IMR-90 (cell line): ENCODE results near the gene ZNF785. TPM values are rescaled to one million over a fixed set of nuclear protein-coding genes. Genes with fewer than 3 reads are reported as not detected.
A peak's percentile ranks its signal among the peaks of the same experiment; 100 is the strongest.

Experiments
- ATAC-seq: fragments of 200-7000 bp; cut with Tn5 transposase; 2 replicates; pipeline ENCODE4 v1.9.1; 2020; ENCODE audit warnings: low read depth, mild to moderate bottlenecking, moderate library complexity
- BruUV-seq: library from RNA; stranded (reverse); fragments of 400-500 nt; replicated peaks from 2 replicates; lab custom pipeline; 2021; lab: Mats Ljungman, UMichigan
- CTCF ChIA-PET: fragments of 300-600 bp; formaldehyde crosslinking; extraction: SDS; loops from one replicate; lab custom pipeline; 2021; ENCODE audit warnings: antibody characterized with exemption; lab: Yijun Ruan, JAX
- POLR2A ChIA-PET: fragments of 300-600 bp; sonication (Branson Sonifier 250); formaldehyde crosslinking; loops from one replicate; lab custom pipeline; 2022; ENCODE audit warnings: antibody characterized with exemption; ENCODE audit not compliant: unreplicated experiment; lab: Charles Lee
- DNase-seq: peaks from one replicate; pipeline ENCODE4 v3.0.0; 2013
- H2AFZ ChIP-seq: replicated peaks from 2 replicates; pipeline ENCODE3; 2013; ENCODE audit warnings: low read length, mild to moderate bottlenecking; ENCODE audit not compliant: poor library complexity
- H2AK5ac ChIP-seq: 2 replicates; pipeline ENCODE4 v1.6.1; 2013; ENCODE audit warnings: low read depth, low read length, inconsistent platforms
- H2AK9ac ChIP-seq: replicated peaks from 2 replicates; pipeline ENCODE3; 2013; ENCODE audit warnings: mild to moderate bottlenecking, low read depth, low read length, moderate library complexity; ENCODE audit not compliant: poor library complexity
- H2BK120ac ChIP-seq: 2 replicates; pipeline ENCODE4 v1.6.1; 2013; ENCODE audit warnings: low read depth, low read length, inconsistent platforms
- H2BK15ac ChIP-seq: 3 replicates; pipeline ENCODE4 v1.6.1; 2013; ENCODE audit warnings: low read depth, low read length, inconsistent platforms
- H2BK20ac ChIP-seq: 2 replicates; pipeline ENCODE4 v1.6.1; 2013; ENCODE audit warnings: low read depth, mild to moderate bottlenecking, inconsistent platforms, low read length, moderate library complexity
- H2BK5ac ChIP-seq: 2 replicates; pipeline ENCODE4 v1.6.1; 2013; ENCODE audit warnings: mild to moderate bottlenecking, low read depth, low read length, inconsistent platforms; ENCODE audit not compliant: poor library complexity, severe bottlenecking
- H3K14ac ChIP-seq: replicated peaks from 2 replicates; pipeline ENCODE4 v1.6.1; 2013; ENCODE audit warnings: low read depth, low read length, inconsistent platforms
- H3K18ac ChIP-seq: 2 replicates; pipeline ENCODE4 v1.6.1; 2013; ENCODE audit warnings: low read depth, low read length, control low read depth
- H3K23ac ChIP-seq: 2 replicates; pipeline ENCODE4 v1.6.1; 2013; ENCODE audit warnings: low read depth, low read length, inconsistent platforms
- H3K27ac ChIP-seq: 2 replicates; pipeline ENCODE4 v1.5.1; 2013; ENCODE audit warnings: mild to moderate bottlenecking, control low read depth, low read length; ENCODE audit not compliant: insufficient read depth
- H3K27me3 ChIP-seq: 2 replicates; pipeline ENCODE4 v1.6.1; 2013; ENCODE audit warnings: low read length; ENCODE audit not compliant: control insufficient read depth, insufficient read depth
- H3K36me3 ChIP-seq: 2 replicates; pipeline ENCODE4 v1.6.1; 2013; ENCODE audit warnings: low read length, mixed read lengths; ENCODE audit not compliant: control insufficient read depth, insufficient read depth
- H3K4ac ChIP-seq: 2 replicates; pipeline ENCODE4 v1.6.1; 2013; ENCODE audit warnings: low read depth, low read length, inconsistent platforms
- H3K4me1 ChIP-seq: 2 replicates; pipeline ENCODE4 v1.6.1; 2013; ENCODE audit warnings: low read length, mixed read lengths; ENCODE audit not compliant: control insufficient read depth, insufficient read depth
- H3K4me2 ChIP-seq: 2 replicates; pipeline ENCODE4 v1.6.1; 2013; ENCODE audit warnings: low read depth, mild to moderate bottlenecking, control low read depth, low read length, moderate library complexity
- H3K4me3 ChIP-seq: 2 replicates; pipeline ENCODE4 v1.5.1; 2013; ENCODE audit warnings: low read depth, mild to moderate bottlenecking, control low read depth, low read length, moderate library complexity; ENCODE audit not compliant: insufficient read depth
- H3K56ac ChIP-seq: 2 replicates; pipeline ENCODE4 v1.6.1; 2013; ENCODE audit warnings: low read length, inconsistent platforms; ENCODE audit not compliant: insufficient read depth; ENCODE audit errors: extremely low read depth
- H3K79me1 ChIP-seq, 2 experiments: 2 replicates each; pipeline ENCODE4 v1.6.1; 2013; ENCODE audit warnings: low read length in 2 of 2, inconsistent platforms in 1 of 2, low read depth in 1 of 2
- H3K9ac ChIP-seq: 2 replicates; pipeline ENCODE4 v1.6.1; 2013; ENCODE audit warnings: low read depth, low read length, control low read depth
- H3K9me1 ChIP-seq: 2 replicates; pipeline ENCODE4 v1.6.1; 2013; ENCODE audit warnings: low read length, inconsistent platforms; ENCODE audit not compliant: insufficient read depth
- H3K9me3 ChIP-seq: 2 replicates; pipeline ENCODE4 v1.6.1; 2013; ENCODE audit warnings: low read length; ENCODE audit not compliant: control insufficient read depth, insufficient read depth
- H4K20me1 ChIP-seq: 2 replicates; pipeline ENCODE4 v1.6.1; 2013; ENCODE audit warnings: low read length, inconsistent platforms; ENCODE audit not compliant: insufficient read depth
- H4K5ac ChIP-seq: 2 replicates; pipeline ENCODE4 v1.6.1; 2013; ENCODE audit warnings: mild to moderate bottlenecking, low read depth, low read length, control low read depth
- H4K8ac ChIP-seq, 2 experiments: 2 replicates each; pipeline ENCODE4 v1.6.1; 2013; ENCODE audit warnings: low read depth in 2 of 2, low read length in 2 of 2, control low read depth in 1 of 2, inconsistent platforms in 1 of 2
- H4K91ac ChIP-seq: 2 replicates; pipeline ENCODE4 v1.6.1; 2013; ENCODE audit warnings: low read depth, low read length, inconsistent platforms; ENCODE audit not compliant: insufficient read depth
- BHLHE40 ChIP-seq: fragments of 150-350 bp; IDR thresholded peaks from 2 replicates; pipeline ENCODE4 v1.6.1; 2016; ENCODE audit warnings: mild to moderate bottlenecking, low read depth, low read length
- CEBPB ChIP-seq: IDR thresholded peaks from 2 replicates; pipeline ENCODE4 v1.6.1; 2012; ENCODE audit warnings: low read depth, low read length, improper control_type of control experiment
- FOS ChIP-seq: fragments of 150-350 bp; IDR thresholded peaks from 2 replicates; pipeline ENCODE4 v1.6.1; 2016; ENCODE audit warnings: low read depth, low read length
- MAZ ChIP-seq: IDR thresholded peaks from 2 replicates; pipeline ENCODE4 v1.6.1; 2012; ENCODE audit warnings: low read depth, mild to moderate bottlenecking, low read length, improper control_type of control experiment, moderate library complexity, borderline replicate concordance
- NFE2L2 ChIP-seq: fragments of 150-350 bp; IDR thresholded peaks from 2 replicates; pipeline ENCODE4 v1.6.1; 2016; ENCODE audit warnings: low read depth, mild to moderate bottlenecking, low read length
- RAD21 ChIP-seq: IDR thresholded peaks from 2 replicates; pipeline ENCODE4 v1.6.1; 2012; ENCODE audit warnings: low read length, improper control_type of control experiment
- RCOR1 ChIP-seq: IDR thresholded peaks from 2 replicates; pipeline ENCODE4 v1.6.1; 2012; ENCODE audit warnings: mild to moderate bottlenecking, low read length, improper control_type of control experiment; ENCODE audit not compliant: insufficient replicate concordance
- RFX5 ChIP-seq: IDR thresholded peaks from 2 replicates; pipeline ENCODE4 v1.8.0; 2012; ENCODE audit warnings: low read depth, mild to moderate bottlenecking, low read length, moderate library complexity
- SMC3 ChIP-seq: fragments of 150-350 bp; IDR thresholded peaks from 2 replicates; pipeline ENCODE4 v1.6.1; 2016; ENCODE audit warnings: low read depth, mild to moderate bottlenecking, antibody characterized with exemption, low read length, moderate library complexity
- WGBS, 2 experiments: methylation state at CpG; one replicate each; pipeline versions ENCODE4 v1.1.5 to v1.1.7; 2013; ENCODE audit warnings: missing lambda C conversion rate in 2 of 2; ENCODE audit not compliant: insufficient read length in 1 of 2; ENCODE audit errors: extremely low coverage in 2 of 2; 5-methylcytosine and 5-hydroxymethylcytosine counted together
- dilution Hi-C: fragments of 300-500 bp; cut with HindIII; formaldehyde crosslinking; loops from one replicate; pipeline ENCODE4 v1.14.3; 2018; ENCODE audit warnings: low sequenced_read_pairs; ENCODE audit not compliant: unreplicated experiment
- in situ Hi-C: fragments of 300-500 bp; cut with MboI; formaldehyde crosslinking; loops from 3 replicates; pipeline ENCODE4 v1.14.3; 2019; ENCODE audit warnings: low sequenced_read_pairs, inconsistent platforms, mixed read lengths
- intact Hi-C: fragments of 100-400 bp; cut with micrococcal nuclease; formaldehyde crosslinking; loops from 2 replicates; pipeline ENCODE4 v1.10.0; 2022
- polyA plus RNA-seq, 3 experiments: library from polyadenylated mRNA; depleted of rRNA; stranded (reverse); fragments of >200 nt; gene quantifications; 2 replicates each; pipeline ENCODE4 v1.2.3, GENCODE V29; 2012; ENCODE audit warnings: low replicate concordance in 1 of 3
- total RNA-seq: library from RNA; depleted of rRNA; stranded (reverse); fragments of >200 nt; gene quantifications from 2 replicates; pipeline ENCODE4 v1.2.3, GENCODE V29; 2012
- TF ChIP-seq, protein P1 (sequence below): fragments of 150-350 bp; IDR thresholded peaks from 2 replicates; pipeline ENCODE4 v1.6.1; 2017; ENCODE audit warnings: mild to moderate bottlenecking, antibody characterized with exemption, low read length, low read depth
- TF ChIP-seq, protein P2 (sequence below): conservative IDR thresholded peaks from 2 replicates; pipeline ENCODE4 v1.5.1; 2012; ENCODE audit warnings: mild to moderate bottlenecking, low read depth, low read length, improper control_type of control experiment
- TF ChIP-seq, protein P3 (sequence below): fragments of 150-350 bp; IDR thresholded peaks from 2 replicates; pipeline ENCODE4 v1.6.1; 2016; ENCODE audit warnings: low read depth, mild to moderate bottlenecking, low read length, moderate library complexity, borderline replicate concordance

Gene ZNF785
- total and polyA plus RNA-seq, 2 of the 4 experiments (the other 2 are of a cell fraction): 2.9 to 4.0 TPM

DNA sequence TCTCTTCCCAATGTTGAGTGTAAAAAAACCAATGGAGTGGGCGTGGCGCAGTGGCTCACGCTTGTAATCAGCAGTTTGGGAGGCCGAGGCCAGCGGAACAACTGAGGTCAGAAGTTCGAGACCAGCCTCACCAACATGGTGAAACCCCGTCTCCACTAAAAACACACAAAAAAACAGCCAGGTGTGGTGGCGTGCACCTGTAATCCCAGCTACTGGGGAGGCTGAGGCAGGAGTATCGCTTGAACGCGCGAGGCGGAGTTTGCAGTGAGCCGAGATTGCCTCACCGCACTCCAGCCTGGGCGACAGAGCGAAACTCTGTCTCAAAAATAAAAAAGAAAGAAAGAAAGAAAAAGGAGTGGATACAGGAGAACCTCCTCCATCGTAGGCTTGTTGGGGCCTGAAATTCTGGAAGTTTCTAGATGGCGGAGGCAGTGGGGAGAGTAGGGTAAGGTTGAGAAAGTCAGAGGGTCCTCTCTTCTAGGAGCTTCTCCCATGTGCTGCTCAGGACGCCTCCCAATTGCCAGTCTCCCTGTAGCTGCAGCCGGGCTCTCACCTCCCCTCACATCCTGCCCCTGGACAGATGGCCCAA, 26.6 kb downstream of the ZNF785 start:
- Histone ChIP-seq H3K36me3 (peaks cover 17% of the 10 kb centered on the region), H3K4ac (peak overlapping the region; percentile 98), H2BK20ac (peak overlapping the region; percentile 18; the same call in 1 of the 2 replicates), H3K18ac (peak overlapping the region; percentile 71), H3K9me1 (no peaks in the 10 kb centered on the region), H3K23ac (peak overlapping the region; percentile 83; the same call in 1 of the 2 replicates), H4K8ac (peak overlapping the region; percentile 94 to 99), H3K27ac (peak overlapping the region; percentile 67), H2AK5ac (peak overlapping the region; percentile 87), H4K20me1 (no peaks in the 10 kb centered on the region; the same call in 1 of the 2 replicates), H2AK9ac (peak overlapping the region; percentile 97), H2BK120ac (peak overlapping the region; percentile 55; the same call in 1 of the 2 replicates), H3K4me3 (peak overlapping the region; percentile 44; the same call in 1 of the 2 replicates), H2BK15ac (peak overlapping the region; percentile 31; the same call in 1 of the 3 replicates), H3K56ac (no peak overlapping the region), H3K4me1 (no peaks in the 10 kb centered on the region), H3K9me3 (no peaks in the 10 kb centered on the region), H4K5ac (peak overlapping the region; percentile 93), H2AFZ (peak overlapping the region; percentile 97), H3K9ac (peak overlapping the region; percentile 56), H3K4me2 (peak overlapping the region; percentile 86), H3K27me3 (no peaks in the 10 kb centered on the region), H2BK5ac (peak overlapping the region; percentile 68), H4K91ac (peak overlapping the region; percentile 96), H3K14ac (peak overlapping the region; percentile 98), H3K79me1 (peaks cover 7 to 28% of the 10 kb centered on the region in 2 experiments; a peak in 2 of 4 replicates)
- ATAC-seq: no peak
- intact Hi-C loops (loop anchor here (1.0 kb wide), 1 partner anchor 26 kb away; the partner anchor contains the start of gene ZNF785), in situ Hi-C loops (no loop called here), dilution Hi-C loops (no loop called here)
- TF ChIP-seq RFX5 (no peak), CEBPB (no peak), FOS (no peak), NFE2L2 (no peak), SMC3 (no peak), RAD21 (no peak), MAZ (no peak), BHLHE40 (no peak), RCOR1 (no peak)
- TF ChIP-seq, protein P1, sequence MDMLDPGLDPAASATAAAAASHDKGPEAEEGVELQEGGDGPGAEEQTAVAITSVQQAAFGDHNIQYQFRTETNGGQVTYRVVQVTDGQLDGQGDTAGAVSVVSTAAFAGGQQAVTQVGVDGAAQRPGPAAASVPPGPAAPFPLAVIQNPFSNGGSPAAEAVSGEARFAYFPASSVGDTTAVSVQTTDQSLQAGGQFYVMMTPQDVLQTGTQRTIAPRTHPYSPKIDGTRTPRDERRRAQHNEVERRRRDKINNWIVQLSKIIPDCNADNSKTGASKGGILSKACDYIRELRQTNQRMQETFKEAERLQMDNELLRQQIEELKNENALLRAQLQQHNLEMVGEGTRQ: no peak
- TF ChIP-seq, protein P2, sequence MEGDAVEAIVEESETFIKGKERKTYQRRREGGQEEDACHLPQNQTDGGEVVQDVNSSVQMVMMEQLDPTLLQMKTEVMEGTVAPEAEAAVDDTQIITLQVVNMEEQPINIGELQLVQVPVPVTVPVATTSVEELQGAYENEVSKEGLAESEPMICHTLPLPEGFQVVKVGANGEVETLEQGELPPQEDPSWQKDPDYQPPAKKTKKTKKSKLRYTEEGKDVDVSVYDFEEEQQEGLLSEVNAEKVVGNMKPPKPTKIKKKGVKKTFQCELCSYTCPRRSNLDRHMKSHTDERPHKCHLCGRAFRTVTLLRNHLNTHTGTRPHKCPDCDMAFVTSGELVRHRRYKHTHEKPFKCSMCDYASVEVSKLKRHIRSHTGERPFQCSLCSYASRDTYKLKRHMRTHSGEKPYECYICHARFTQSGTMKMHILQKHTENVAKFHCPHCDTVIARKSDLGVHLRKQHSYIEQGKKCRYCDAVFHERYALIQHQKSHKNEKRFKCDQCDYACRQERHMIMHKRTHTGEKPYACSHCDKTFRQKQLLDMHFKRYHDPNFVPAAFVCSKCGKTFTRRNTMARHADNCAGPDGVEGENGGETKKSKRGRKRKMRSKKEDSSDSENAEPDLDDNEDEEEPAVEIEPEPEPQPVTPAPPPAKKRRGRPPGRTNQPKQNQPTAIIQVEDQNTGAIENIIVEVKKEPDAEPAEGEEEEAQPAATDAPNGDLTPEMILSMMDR: no peak
- TF ChIP-seq, protein P3, sequence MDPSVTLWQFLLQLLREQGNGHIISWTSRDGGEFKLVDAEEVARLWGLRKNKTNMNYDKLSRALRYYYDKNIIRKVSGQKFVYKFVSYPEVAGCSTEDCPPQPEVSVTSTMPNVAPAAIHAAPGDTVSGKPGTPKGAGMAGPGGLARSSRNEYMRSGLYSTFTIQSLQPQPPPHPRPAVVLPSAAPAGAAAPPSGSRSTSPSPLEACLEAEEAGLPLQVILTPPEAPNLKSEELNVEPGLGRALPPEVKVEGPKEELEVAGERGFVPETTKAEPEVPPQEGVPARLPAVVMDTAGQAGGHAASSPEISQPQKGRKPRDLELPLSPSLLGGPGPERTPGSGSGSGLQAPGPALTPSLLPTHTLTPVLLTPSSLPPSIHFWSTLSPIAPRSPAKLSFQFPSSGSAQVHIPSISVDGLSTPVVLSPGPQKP: no peak
- WGBS, 2 experiments: 87% methylated on average over 11 of the region's 21 CpGs; no CpG with 5 or more reads in 1 of the 2 experiments
- BruUV-seq: no TSS peak
- CTCF ChIA-PET: interaction anchor here (0.6 kb wide), 2 partner anchors 77 to 399 kb away, joined by 3 to 5 read pairs; no protein-coding TSS in a partner anchor
- POLR2A ChIA-PET: no interaction called here
- no peak for DNase-seq
